DMS79 (cell line): ENCODE results near the gene PON3.
"Not testable (repeated sequence)": the region's sequence is repeated elsewhere in the genome, so short reads cannot be mapped to it uniquely, and the experiment has no call there.

Source experiments
- DNase-seq: peaks from one replicate; lab custom pipeline; 2025; lab: John Stamatoyannopoulos, UW

The PON3 gene

GRCh38 chr7:95411666-95412065 lies 15.5 kb upstream of the PON3 start:
- no peak for DNase-seq

GRCh38 chr7:95411036-95411435 lies 14.9 kb upstream of the PON3 start:
- DNase-seq, result no peak

- no peak for DNase-seq
These were observed 11.6 kb upstream of the PON3 start for GRCh38 chr7:95407751-95408150.

- no peak for DNase-seq
These were observed 9.6 kb upstream of the PON3 start for GRCh38 chr7:95405800-95406199.

- DNase-seq, result no peak
These were observed 9.0 kb upstream of the PON3 start for GRCh38 chr7:95405208-95405607.

GRCh38 chr7:95404316-95404865 lies 8.2 kb upstream of the PON3 start:
- DNase-seq, result no peak

- no peak for DNase-seq
These were observed 2.2 kb upstream of the PON3 start for GRCh38 chr7:95398155-95398940.

GRCh38 chr7:95397381-95397780 lies 1.2 kb upstream of the PON3 start:
- no peak for DNase-seq

GRCh38 chr7:95395755-95396135 lies 430 bp downstream of the PON3 start:
- no peak for DNase-seq

GRCh38 chr7:95394370-95394769 lies 1.8 kb downstream of the PON3 start:
- no peak for DNase-seq

- no peak for DNase-seq
These were observed 4.4 kb downstream of the PON3 start for GRCh38 chr7:95391761-95392160.

- no peak for DNase-seq
These were observed 6.7 kb downstream of the PON3 start for GRCh38 chr7:95389516-95389915.

GRCh38 chr7:95379457-95379856 lies 16.7 kb downstream of the PON3 start:
- not testable (repeated sequence) for DNase-seq

- no peak for DNase-seq
These were observed 19.4 kb downstream of the PON3 start for GRCh38 chr7:95376632-95377400.

- DNase-seq, result no peak
These were observed 20.5 kb downstream of the PON3 start for GRCh38 chr7:95375591-95376257.

- no peak for DNase-seq
These were observed 22.9 kb downstream of the PON3 start for GRCh38 chr7:95373323-95373722.

- no peak for DNase-seq
These were observed 27.9 kb downstream of the PON3 start for GRCh38 chr7:95368235-95368634.

GRCh38 chr7:95367606-95368005 lies 28.6 kb downstream of the PON3 start:
- peak; percentile 28 for DNase-seq

GRCh38 chr7:95365151-95365550 lies 31.0 kb downstream of the PON3 start:
- DNase-seq, result no peak

- DNase-seq, result no peak
These were observed 38.6 kb downstream of the PON3 start for GRCh38 chr7:95357623-95358022.

GRCh38 chr7:95342642-95343307 lies 53.4 kb downstream of the PON3 start:
- DNase-seq, result no peak

- no peak for DNase-seq
These were observed 54.1 kb downstream of the PON3 start for GRCh38 chr7:95342029-95342428.
